ENCODE data around the gene SHANK1.

Gene SHANK1

DNA sequence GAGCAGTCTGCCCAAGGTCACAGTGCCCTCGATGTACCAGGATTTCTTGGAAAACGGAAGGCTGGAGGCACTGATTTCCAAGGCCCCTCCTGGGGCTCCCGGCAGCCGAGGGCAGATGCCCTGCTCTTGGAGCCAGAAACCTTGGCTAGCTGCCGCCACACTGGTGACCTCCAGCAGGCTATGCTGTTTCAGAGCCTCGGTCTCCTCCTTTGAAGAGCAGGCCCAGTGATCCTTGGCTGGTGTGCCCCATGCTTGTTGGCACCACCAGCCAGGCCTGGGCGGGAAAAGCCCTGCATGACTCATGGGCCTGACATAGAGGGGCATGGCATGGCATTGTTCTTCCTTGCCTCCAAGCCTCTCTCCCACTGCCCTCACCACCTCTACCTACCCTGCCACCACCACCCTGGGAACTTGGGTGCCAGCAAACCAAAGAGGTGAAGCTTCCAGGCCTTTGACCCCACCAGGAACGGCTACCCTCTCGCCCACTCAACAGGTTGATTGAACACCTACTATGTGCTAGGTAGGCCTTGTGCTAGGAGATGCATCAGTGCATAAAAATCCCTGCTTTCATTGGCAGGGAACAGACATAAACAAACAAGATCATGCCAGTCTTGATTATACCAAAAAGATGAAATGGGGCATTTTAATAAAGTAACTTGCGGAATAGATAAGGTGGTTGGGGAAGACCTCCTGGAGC lies 2.0 kb upstream of the SHANK1 start:
- TF ChIP-seq, protein P1, sequence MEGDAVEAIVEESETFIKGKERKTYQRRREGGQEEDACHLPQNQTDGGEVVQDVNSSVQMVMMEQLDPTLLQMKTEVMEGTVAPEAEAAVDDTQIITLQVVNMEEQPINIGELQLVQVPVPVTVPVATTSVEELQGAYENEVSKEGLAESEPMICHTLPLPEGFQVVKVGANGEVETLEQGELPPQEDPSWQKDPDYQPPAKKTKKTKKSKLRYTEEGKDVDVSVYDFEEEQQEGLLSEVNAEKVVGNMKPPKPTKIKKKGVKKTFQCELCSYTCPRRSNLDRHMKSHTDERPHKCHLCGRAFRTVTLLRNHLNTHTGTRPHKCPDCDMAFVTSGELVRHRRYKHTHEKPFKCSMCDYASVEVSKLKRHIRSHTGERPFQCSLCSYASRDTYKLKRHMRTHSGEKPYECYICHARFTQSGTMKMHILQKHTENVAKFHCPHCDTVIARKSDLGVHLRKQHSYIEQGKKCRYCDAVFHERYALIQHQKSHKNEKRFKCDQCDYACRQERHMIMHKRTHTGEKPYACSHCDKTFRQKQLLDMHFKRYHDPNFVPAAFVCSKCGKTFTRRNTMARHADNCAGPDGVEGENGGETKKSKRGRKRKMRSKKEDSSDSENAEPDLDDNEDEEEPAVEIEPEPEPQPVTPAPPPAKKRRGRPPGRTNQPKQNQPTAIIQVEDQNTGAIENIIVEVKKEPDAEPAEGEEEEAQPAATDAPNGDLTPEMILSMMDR (IDR thresholded peaks at IDR 0.05; ENCODE audit: borderline replicate concordance, control extremely low read depth, extremely low read depth, insufficient read depth, missing control alignments), result no peak
- DNase-seq (ENCODE audit: low spot score), result no peak
- in situ Hi-C loops (cut with MboI; ENCODE audit: low sequenced_read_pairs, unreplicated experiment), result no loop called here

DNA sequence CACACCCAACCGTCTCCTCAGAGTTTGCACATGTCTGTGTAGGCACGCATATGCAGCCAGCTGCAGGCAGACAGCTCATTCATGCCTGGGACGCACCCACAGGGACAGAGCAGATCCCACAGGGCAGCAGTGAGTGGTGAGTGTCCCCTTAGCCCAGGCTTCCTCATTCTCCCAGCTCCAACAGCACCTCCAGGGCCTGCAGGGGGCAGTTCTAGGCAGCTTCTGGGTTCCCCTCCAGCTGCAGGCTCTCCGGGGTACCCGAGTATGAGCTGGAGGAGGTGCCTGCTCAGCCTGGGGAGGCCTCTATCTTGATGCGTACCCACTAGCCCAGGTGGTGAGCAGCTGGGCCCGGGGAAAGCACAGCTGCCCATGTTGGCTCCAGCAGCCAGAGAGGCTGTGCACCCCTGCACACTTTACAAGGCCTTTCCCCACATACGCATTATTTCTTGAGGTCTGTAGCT lies 1.3 kb upstream of the SHANK1 start:
- TF ChIP-seq, protein P1 (IDR thresholded peaks at IDR 0.05; ENCODE audit: borderline replicate concordance, control extremely low read depth, extremely low read depth, insufficient read depth, missing control alignments), result no peak
- in situ Hi-C loops (cut with MboI; ENCODE audit: low sequenced_read_pairs, unreplicated experiment), result no loop called here
- DNase-seq (ENCODE audit: low spot score), result no peak

DNA sequence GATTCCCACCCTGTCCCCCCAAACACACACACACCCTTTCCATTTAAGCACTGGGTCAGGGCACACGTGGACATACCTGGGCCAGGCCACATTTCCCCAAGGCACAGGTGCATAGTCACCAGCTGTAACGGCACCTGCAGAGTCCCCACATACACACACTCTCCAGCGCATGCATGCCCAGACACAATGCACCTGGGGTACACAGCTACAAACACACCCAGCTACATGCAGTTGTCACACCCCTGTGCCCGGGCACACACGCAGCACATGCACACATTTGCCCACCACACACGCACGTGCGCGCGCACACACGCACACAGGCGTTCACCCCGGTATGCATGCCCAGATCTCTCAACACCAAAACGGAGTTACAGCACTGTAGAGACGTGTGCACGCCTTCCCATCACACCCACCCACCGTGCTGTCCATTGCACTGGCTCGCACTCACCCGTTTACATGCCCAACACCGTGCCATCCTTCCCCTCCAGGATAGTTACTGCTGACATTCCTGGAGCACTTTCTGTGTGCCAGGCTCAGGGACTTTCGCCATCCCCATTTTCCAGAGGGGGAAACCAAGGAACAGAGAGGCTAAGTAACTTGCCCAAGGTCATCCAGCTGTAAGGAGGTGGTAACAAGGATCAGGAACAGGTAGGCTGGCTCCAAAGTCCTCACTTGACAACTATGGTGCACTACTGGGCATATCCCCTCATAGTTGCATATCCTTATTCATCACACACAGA lies 749 bp upstream of the SHANK1 start:
- no peak for DNase-seq (ENCODE audit: low spot score)
- TF ChIP-seq, protein P1 (IDR thresholded peaks at IDR 0.05; ENCODE audit: borderline replicate concordance, control extremely low read depth, extremely low read depth, insufficient read depth, missing control alignments), result no peak
- in situ Hi-C loops (cut with MboI; ENCODE audit: low sequenced_read_pairs, unreplicated experiment), result no loop called here

DNA sequence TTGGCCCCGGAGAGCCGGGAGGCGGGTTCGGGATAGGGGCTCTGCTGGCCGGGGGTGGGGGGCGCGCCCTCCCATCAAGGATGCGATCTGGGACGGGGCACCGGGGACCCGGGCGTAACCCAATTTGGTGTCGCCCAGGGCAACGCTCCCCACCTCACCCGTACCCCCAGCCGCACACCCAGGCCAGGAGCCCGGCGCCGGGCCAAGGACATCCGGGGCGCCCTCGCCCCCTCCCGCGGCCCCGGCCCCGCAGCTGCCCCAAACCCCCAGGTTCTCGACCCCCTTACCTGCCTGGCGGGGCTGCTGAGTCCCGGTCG lies 525 bp downstream of the SHANK1 start:
- TF ChIP-seq, protein P1 (IDR thresholded peaks at IDR 0.05; ENCODE audit: borderline replicate concordance, control extremely low read depth, extremely low read depth, insufficient read depth, missing control alignments), result no peak
- in situ Hi-C loops (cut with MboI; ENCODE audit: low sequenced_read_pairs, unreplicated experiment), result no loop called here

DNA sequence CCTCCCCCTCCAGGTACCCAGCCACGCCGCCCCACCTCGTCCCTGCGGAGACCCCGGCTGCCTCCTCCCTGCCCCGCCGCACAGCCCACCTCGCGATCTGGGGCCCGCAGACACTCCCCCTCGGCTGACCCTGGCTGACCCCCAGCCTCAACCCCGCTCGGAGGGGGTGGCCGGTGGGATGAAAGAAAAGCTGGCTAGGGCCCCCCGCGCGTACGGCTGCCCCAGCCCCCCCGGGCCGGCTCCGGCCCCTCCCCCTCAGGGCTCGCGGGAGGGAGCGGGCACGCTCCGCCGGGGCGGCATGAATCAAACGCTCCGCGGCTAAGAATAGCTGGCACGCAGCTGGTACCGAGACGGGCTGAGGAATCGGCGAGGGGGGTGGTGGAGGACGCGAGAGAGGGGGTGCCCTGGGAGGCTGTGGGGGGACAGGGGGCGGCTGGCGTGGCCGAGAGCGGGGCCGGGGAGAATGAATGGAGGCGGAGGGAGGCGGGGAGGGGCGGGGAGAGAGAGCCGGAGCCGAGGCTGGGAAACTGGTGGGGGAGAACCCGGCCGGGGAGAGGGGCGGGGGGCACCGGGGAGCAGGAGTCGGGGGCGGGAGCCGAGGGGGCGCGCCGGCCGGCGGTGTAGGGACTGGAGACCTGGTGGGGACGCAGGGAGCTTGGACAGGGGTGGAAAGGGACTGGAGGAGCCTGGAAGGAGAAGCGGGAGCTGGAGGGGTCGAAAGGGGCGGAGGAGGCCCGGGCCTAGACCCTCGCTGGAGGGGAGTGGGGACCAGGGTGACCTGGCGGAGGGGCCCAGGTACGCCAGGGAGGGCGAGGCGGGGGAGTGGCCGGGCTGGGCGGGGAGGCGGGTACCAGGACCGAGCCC lies 1.1 kb downstream of the SHANK1 start:
- TF ChIP-seq, protein P1 (IDR thresholded peaks at IDR 0.05; ENCODE audit: borderline replicate concordance, control extremely low read depth, extremely low read depth, insufficient read depth, missing control alignments), result no peak
- in situ Hi-C loops (cut with MboI; ENCODE audit: low sequenced_read_pairs, unreplicated experiment), result no loop called here
- peak; percentile 44 for DNase-seq (ENCODE audit: low spot score)

More for the DNA sequence above, 525 bp downstream of the SHANK1 start:
- DNase-seq (ENCODE audit: low spot score), result no peak

DNA sequence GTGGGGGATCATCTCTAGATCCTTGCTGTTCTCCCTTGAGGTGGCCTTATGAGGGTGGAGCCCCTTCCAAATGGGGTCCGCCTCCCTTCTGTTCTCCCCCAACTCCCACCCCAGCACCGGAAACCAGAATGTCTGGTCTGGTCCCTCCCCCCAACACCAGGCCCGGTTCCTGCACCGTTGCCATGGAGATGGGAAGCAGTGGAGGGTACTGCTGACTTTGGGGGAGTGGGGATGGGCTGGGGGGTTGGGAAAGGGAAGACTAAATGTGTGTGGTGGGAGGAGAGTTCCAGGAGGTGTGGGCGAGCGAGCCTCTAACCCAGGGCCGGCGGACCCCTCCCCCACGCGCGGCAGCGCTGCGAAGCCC lies 1.7 kb downstream of the SHANK1 start:
- TF ChIP-seq, protein P1 (IDR thresholded peaks at IDR 0.05; ENCODE audit: borderline replicate concordance, control extremely low read depth, extremely low read depth, insufficient read depth, missing control alignments), result no peak
- in situ Hi-C loops (cut with MboI; ENCODE audit: low sequenced_read_pairs, unreplicated experiment), result no loop called here
- no peak for DNase-seq (ENCODE audit: low spot score)

All from GM13976 (cell line).